Activated CD4-positive, alpha-beta T cell treated with anti-CD3 and anti-CD28 coated beads for 24 hours (primary cell): ENCODE measurements around the gene SUPV3L1.
"Not testable (repeated sequence)": the region's sequence is repeated elsewhere in the genome, so short reads cannot be mapped to it uniquely, and the experiment has no call there.

Experiments
- DNase-seq, 2 donors: peaks; one replicate each; pipeline ENCODE4 v3.0.0-alpha.2; 2020; ENCODE audit warnings: low read depth in 2 of 2

Gene SUPV3L1

DNA sequence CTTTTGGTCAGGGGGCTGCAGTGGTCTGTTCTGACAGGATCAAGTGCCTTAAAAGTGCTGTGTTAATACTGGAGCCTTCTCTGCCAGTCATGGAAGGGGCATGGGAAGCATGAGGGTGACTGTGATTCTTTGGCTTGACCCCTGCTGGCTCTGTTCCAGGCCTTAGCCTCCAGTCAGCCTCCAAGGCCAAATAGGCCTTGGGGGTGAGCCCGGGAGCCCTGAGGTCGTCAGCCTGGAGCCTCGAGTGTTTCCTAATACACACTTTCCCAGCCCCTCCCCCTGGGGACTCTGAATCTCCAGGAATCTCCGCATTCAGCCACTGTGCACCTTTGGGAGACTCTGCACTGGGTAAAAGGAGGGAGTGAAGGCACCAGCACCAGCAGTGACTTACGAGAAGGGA, 50.1 kb downstream of the SUPV3L1 start:
- no peak for DNase-seq

DNA sequence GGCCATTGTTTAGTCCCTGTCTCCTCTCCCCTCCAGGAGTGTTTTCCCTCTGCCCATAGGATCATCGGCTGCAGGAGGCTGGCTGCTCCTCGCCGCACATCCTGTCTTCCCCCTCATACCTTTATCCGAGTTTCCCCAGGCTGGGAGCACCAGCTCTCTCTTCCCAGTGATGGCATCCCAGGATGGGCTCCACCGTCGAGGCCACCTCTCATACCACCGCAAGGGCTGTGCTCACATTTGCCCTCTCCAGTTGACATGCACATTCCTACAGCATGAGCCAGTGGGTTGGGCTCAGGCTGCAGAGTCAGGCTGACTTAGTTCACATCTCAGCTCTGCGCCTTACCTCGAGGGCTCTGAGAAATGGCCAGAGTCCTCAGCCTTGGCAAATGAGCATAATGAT, 52.2 kb downstream of the SUPV3L1 start:
- no peak for DNase-seq

DNA sequence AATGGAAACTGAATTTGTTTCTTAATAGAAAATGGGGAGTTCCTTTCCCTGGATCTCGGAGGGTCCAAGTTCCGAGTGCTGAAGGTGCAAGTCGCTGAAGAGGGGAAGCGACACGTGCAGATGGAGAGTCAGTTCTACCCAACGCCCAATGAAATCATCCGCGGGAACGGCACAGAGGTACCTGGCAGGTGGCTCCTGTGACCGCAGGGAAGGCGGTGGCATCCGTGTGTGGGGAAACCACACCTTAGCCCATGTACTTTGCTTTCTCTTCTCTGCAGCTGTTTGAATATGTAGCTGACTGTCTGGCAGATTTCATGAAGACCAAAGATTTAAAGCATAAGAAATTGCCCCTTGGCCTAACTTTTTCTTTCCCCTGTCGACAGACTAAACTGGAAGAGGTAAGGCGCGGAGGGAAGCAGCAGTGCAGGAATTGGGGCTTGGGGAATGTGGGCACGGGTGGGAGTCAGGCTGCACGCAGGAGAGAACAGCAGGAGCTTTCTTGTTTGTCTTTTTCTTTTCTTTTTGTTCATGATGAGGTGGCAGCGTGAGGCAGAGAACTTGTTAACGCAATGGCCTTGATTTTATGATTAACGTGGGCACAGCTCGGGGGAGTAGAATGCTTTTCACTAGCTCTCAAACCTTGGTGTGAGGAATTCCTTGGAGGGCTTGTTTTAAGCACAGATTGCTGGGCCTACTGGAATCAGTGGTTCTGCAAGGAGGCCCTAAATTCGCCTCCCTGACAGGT, 52.9 kb downstream of the SUPV3L1 start:
- DNase-seq: no peak

DNA sequence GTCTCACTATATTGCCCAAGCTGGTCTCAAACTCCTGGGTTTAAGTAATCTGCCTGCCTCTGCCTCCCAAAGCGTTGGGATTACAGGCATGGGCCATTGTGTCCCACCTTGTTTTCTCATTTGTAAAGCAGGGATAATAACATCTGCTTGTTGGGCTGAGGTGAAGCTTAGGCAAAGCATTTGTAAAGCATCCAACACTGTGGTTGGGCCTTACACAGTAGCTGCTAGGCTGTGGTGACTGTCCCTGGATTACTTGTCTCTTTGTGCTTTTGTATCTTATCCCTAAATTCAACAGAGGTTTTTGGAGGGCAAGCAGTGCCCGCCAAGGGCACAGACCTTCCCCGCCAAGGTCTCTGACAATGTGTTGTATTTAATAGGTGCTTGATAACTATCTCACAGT, 54.4 kb downstream of the SUPV3L1 start:
- DNase-seq: no peak

DNA sequence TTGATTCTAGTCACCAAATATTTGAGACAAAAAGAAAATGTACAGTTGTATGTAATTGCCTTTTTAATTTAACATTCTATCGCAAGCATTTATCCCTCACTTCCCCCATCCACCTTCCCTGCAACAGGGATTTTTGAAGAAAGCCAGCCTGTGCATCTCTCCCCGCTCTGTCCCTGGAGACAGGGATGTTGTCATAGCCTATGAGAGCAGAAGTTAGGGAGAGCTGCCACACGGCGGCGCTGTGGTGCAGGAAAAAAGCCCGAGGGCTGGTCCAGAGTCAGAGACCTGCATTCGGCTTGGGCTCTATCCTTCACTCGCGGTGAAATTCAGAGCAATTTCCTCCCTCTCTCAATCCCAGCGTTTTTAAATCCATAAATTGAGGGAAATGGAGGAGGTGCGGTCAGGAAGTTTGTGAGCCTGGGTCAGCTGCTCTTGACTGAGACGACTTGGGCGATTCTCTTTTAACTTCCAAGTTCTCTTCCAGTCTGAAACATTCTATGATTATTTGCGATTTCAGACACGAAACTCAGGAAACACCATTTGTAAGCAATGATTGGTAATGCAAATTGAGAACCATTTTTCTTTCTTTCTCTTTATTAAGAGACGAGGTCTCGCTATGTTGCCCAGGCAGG, 57.6 kb downstream of the SUPV3L1 start:
- DNase-seq: peak; percentile 87 to 89

DNA sequence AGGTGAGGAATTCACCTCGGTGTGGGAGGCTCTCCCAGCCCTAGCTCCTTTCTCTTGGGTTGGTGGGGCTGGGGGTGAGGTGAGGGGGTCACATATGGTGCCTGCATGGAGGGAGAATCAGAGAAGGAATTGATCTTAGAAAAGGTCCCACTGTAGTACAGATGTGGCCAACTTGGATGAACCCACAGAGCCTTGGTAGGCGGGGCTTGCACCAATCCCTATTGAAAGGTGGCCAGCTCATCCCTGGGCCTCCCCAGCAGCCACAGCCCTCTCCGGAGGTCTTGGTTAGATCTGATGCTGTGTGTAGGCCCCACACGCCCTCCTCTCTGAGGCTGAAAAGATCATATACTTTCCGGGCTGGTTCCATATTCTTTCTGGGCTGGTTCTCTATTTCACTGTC, 59.1 kb downstream of the SUPV3L1 start:
- DNase-seq: no peak

DNA sequence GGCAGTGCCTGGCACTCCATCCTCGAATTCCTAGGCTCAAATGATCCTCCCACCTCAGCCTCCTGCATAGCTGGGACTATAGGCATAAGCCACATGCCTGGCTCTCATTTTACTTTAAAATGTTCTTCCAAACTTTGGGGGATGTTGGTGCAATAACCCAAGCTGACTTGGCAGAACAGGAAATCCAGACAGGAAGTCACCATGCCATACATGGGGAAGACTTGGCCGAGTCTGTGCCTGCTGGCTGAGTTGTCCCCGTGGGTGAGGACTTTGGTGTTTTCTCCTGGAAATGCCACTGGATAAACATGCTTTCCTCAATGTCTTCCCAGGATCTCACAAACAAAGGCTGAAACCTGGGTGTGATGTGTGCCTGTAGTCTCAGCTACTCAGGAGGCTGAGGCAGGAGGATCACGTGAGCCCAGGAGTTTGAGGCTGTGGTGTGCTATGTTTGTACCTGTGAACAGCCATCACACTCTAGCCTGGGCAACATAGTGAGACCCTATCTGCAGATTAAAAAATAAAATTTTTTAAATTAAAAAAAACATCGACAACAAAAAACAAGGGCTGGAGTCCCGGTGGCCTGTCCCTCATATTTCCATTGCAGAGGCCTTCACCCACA, 59.9 kb downstream of the SUPV3L1 start:
- no peak for DNase-seq

DNA sequence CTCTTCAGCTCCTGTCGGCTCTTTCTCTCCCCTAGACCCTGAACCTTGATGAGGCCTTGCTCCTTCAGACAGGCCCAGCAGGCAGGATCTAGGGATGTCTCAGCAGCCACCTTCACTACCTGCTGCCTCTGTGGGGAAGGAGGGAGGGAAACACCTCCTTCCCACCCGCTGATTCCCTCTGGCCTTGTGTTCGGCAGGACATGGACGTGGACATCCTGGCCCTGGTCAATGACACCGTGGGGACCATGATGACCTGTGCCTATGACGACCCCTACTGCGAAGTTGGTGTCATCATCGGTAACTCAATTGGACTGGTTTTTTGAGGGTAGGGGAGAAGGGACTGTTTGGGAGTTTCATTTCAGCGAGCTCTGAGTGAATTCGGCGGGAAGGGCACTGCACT, 60.4 kb downstream of the SUPV3L1 start:
- no peak for DNase-seq

DNA sequence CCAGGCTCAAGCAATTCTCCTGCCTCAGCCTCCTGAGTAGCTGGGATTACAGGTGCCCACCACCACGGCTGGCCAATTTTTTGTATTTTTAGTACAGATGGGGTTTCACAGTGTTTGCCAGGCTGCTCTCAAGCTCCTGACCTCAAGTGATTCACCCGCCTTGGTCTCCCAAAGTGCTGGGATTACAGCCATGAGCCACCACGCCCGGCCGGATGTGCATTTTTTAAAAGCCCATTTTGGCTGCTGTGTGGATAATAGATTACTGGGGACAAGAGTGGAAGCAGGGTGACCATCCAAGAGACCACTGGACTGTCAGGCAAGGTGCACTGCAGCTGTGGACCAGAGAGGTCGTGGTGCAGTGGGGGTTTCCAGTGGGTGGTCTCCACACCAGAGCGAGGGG, 61.5 kb downstream of the SUPV3L1 start:
- DNase-seq: no peak

DNA sequence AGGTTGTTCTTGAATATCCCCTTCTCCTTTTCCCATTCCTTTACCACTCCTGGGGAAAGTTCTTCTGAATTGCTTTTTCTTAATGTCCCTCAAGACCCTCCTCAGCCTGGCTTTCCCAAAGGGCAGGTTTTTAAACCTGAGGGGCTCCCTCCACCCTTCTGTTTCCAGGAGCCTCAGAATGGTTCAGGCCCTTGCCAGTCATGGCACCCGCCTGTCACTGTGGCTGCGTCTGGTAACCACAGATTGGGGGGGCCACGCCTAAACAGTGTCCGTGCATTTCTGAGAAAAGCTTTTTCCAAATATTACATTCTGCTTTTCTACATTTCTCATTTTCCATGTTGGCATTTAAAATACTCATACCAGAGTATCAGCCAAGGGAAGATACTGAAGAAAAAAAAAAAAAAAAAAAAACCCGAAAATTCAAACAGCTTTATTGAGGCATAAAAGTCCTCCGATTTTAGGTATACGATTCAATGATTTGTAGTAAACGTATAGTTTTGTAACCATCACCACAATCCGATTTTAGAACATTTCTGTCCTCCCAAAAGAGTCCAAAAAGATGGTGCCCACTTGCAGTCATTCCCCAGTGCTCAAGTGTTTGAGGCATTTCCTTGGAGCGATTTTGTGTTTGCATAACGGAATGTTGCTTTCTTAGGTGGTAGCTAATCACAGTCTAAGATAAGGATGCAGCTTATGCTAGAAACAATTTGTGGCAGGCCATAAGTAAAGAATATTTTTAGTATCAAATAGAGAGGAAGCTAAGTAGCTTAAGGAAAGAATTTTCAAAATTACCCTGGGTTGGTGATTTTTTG, 62.2 kb downstream of the SUPV3L1 start:
- no peak for DNase-seq

DNA sequence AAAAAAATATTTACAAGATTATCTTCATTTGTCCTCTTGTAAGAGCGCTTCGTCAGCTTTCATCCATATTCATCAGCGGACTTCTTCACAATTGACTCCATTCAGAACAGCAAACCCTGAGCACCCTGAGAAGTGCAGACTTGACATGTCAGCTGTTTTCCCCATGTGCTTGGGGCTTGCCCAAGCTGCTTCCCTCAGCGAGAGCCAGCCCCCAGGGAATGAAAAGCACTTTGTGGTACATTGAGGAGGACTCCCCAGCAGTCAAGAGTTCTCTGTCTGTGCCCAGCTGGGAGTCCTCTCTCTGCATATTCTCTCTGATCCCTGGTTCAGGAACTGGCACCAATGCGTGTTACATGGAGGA, 62.8 kb downstream of the SUPV3L1 start:
- no peak for DNase-seq

DNA sequence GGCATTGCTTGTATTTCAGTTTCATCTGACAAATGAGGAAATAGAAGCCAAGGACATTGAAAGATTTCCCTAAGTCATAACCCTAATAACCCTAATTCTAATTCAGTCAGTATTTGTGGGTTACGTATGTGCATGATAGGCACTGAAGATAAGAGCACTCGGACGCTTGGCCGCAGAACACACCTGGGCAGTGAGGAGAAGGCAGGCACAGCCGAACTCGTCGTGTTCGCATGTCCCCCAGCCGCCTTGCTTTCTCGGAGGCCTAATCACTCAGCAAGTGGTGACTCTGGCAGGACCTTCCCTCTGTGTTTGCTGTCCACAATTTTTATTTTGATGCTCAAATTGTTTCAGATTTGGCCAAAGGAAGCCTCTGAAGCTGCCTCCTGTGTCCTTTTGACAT, 63.8 kb downstream of the SUPV3L1 start:
- no peak for DNase-seq

DNA sequence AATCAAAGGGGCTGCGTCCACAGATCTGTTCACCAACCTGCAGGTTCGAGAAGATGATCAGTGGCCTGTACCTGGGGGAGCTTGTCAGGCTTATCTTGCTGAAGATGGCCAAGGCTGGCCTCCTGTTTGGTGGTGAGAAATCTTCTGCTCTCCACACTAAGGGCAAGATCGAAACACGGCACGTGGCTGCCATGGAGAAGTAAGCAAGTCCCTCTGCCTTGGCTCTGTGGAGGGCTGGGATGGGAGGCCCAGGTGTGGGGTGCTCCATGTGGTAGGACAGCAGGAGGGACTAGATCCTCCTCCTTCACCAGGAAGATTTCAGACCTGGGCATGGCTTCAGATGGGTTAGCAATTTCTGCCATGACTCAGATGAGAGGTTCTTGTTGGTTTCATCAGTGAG, 66.0 kb downstream of the SUPV3L1 start:
- no peak for DNase-seq

DNA sequence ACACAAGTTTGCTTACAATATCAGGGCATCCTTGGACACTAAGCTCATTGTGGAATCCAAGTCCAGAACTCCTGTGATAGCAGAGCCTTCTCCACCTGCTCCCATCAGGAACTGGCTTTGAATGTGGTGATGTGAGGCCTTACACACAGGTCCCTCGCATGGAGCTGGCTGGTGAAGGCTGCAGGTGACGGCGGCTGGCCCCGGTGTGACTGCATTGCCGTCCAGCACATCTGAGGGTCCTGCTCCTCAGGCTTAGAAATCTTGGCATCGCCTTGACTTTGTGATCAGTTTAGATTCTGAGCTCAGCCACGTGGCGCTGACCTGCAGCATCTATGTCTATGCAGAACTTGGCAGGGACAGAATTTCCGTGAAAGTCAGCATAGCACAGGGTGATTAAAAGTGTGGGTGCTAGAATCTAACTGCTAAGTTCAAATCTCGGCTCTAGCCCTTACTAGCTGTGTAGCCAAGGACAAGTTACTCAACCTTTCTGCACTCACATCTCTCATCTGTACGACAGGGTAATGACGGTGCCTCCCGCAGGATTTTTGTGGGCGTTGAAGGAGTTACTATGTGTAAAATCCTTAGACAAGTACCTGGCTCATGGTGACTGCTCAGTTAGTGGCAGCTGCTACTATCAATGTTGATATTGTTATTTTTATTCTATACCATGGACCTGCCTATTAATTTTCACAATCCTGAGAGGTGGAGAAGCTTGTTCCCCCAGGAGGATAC, 66.7 kb downstream of the SUPV3L1 start:
- DNase-seq: no peak

DNA sequence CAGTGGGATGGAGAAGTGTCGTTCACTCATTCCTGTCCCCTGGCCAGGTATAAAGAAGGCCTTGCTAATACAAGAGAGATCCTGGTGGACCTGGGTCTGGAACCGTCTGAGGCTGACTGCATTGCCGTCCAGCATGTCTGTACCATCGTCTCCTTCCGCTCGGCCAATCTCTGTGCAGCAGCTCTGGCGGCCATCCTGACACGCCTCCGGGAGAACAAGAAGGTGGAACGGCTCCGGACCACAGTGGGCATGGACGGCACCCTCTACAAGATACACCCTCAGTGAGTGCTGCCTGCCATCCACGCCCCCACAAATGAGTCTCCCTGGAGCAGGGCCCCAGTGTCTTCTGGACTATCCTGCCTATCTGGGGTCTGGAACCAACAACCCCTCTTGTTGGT, 67.3 kb downstream of the SUPV3L1 start:
- no peak for DNase-seq

DNA sequence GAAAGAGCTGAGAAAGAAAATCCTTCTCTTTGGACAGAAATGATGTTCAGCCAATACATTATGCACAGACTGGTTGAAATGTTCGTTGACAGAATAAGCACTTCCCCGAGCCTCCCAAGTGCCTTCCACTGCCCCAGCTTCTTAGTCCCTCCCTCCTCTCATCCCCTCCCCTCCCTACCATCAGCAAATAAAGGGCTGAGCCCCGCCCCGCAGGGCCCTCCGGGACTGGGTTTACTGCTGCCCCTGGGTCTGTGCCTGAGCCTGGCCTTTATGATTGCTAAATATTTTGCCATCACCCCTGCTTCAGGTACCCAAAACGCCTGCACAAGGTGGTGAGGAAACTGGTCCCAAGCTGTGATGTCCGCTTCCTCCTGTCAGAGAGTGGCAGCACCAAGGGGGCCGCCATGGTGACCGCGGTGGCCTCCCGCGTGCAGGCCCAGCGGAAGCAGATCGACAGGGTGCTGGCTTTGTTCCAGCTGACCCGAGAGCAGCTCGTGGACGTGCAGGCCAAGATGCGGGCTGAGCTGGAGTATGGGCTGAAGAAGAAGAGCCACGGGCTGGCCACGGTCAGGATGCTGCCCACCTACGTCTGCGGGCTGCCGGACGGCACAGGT, 68.2 kb downstream of the SUPV3L1 start:
- no peak for DNase-seq

DNA sequence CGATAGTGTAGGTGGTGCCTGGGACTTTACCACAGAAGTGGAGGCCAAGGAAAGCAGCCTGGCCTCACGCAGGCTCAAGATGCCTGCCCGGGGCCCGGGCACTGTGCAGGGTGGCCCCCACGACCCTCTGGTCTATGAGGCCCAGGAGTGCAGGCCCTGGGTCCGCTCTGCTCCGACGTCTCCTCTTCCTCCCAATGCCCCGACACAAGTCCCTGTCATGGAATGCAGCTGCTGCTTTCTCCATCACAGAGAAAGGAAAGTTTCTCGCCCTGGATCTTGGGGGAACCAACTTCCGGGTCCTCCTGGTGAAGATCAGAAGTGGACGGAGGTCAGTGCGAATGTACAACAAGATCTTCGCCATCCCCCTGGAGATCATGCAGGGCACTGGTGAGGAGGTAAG, 70.0 kb downstream of the SUPV3L1 start:
- DNase-seq: no peak

DNA sequence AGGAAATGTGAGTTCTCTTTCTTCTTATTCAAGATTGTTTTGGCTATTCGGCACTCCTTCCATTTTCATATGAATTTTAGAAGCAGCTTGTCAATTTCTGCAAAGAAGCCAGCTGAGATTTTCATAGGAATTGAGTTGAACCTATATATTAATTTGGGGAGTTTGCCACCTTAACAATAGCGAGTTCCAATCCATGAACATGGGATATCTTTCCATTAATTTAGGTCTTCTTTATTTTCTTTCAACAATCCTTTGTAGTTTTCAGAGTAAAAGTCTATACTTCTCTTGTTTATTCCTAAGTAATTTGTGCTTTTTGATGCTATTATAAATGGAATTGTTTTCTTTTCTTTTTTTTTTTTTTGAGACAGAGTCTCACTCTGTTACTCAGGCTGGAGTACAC, 71.4 kb downstream of the SUPV3L1 start:
- DNase-seq: not testable (repeated sequence)

DNA sequence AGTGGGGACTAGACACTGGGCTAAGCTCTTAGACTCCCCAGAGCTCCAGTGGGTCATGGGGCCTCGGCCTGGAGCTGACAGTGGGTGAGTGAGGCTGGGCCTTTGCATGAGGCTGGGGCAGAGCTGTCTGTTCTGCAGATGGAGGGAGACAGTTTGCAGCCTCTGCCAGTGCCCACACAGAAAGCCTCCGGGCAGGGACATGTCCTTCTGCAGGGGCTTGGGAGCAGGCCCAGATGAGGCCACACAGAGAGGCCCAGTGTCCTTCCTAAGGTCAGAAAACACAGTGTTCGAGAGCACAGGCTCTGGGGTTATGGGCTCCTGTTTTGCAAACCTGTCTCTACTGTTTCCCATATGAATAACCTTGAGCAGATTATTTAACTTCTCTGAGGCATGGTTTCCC, 73.1 kb downstream of the SUPV3L1 start:
- no peak for DNase-seq

DNA sequence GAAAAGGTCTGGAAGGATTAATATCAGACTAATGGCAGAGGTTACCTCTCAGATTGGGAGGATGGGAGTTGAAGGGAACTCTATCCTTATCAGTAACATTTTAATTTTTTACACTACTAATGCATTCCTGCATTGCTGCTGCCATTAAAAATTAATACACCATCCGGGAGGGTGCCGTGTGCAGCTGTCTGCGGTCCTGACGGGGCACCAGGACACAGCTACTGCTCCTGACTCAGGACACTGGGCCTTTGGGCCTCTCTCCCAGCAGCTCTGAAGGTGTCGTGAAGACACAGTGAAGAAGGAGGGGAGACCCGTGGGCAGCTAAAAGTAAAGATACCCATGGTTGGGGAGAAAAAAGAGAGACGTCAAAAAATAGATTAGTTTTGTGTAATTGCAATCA, 74.8 kb downstream of the SUPV3L1 start:
- DNase-seq: no peak
